Prostate gland (tissue), 2 donors: ENCODE results near the gene PSAPL1. TPM values are rescaled to one million over a fixed set of nuclear protein-coding genes. Genes with fewer than 3 reads are reported as not detected.

ENCODE experiments used
- DNase-seq: peaks from one replicate; pipeline ENCODE4 v3.0.0-alpha.2; 2019; ENCODE audit warnings: low spot score
- H3K27ac ChIP-seq, 2 donors: fragments of 200-600 bp; sonication (generic); 2 replicates each; pipeline ENCODE4 v1.5.1; 2017 to 2019
- H3K27me3 ChIP-seq: fragments of 200-600 bp; sonication (generic); replicated peaks from 2 replicates; pipeline ENCODE4 v1.5.1; 2019; ENCODE audit not compliant: insufficient read depth
- H3K36me3 ChIP-seq, 2 donors: fragments of 200-600 bp; sonication (generic); 1 replicate in 1 of 2; 2 replicates in 1 of 2; pipeline versions ENCODE4 v1.5.1 to v1.8.1; 2017 to 2019
- H3K4me1 ChIP-seq: fragments of 200-600 bp; sonication (generic); replicated peaks from 2 replicates; pipeline ENCODE4 v1.5.1; 2019
- H3K4me3 ChIP-seq, 2 donors: fragments of 200-600 bp; sonication (generic); 2 replicates each; pipeline ENCODE4 v1.5.1; 2017 to 2019
- H3K9me3 ChIP-seq: fragments of 200-600 bp; sonication (generic); 2 replicates; pipeline ENCODE4 v1.5.1; 2017
- CTCF ChIP-seq, 4 experiments: fragments of 200-600 bp in 2 of 4; fragments of 450-650 bp in 2 of 4; sonication (generic) in 2 of 4; IDR thresholded peaks; 1 replicate in 3 of 4; 2 replicates in 1 of 4; pipeline ENCODE4 v1.5.1; 2016 to 2019; ENCODE audit warnings: antibody characterized with exemption in 4 of 4, mild to moderate bottlenecking in 2 of 4, moderate library complexity in 2 of 4
- POLR2A ChIP-seq: fragments of 450-650 bp; IDR thresholded peaks from one replicate; pipeline ENCODE4 v1.6.1; 2016; ENCODE audit warnings: antibody characterized with exemption, mild to moderate bottlenecking
- POLR2AphosphoS5 ChIP-seq: sonication (generic); formaldehyde crosslinking; IDR thresholded peaks from one replicate; pipeline ENCODE4 v1.6.1; 2017; ENCODE audit warnings: antibody characterized with exemption
- WGBS: methylation state at CpG from one replicate; pipeline ENCODE4 v1.1.5; 2018; 5-methylcytosine and 5-hydroxymethylcytosine counted together
- intact Hi-C: fragments of 100-400 bp; cut with DNase I; formaldehyde crosslinking; loops from one replicate; pipeline ENCODE4 v1.14.2; 2022
- total RNA-seq, 2 donors: library from RNA; depleted of rRNA; stranded (reverse); fragments of >200 nt; gene quantifications; one replicate each; pipeline ENCODE4 v1.1.0, GENCODE V29; 2016

Gene PSAPL1
- total RNA-seq, 2 donors from 2014 or later: 0.05 to 12.9 TPM

- no peak overlapping the region for H3K27ac ChIP-seq
- no peaks in the 10 kb centered on the region for H3K9me3 ChIP-seq
- no peaks in the 10 kb centered on the region for H3K4me1 ChIP-seq
- intact Hi-C loops: loop anchor here (10.0 kb wide), 1 partner anchor 1131 kb away; no protein-coding TSS in a partner anchor
- no peak overlapping the region for H3K4me3 ChIP-seq
- DNase-seq: no peak
- no peak for TF ChIP-seq CTCF (IDR thresholded peaks at IDR 0.05)
- no peak for TF ChIP-seq POLR2A
- TF ChIP-seq POLR2AphosphoS5: no peak
- WGBS: 78% methylated on average over 28 of the region's 28 CpGs
- H3K27me3 ChIP-seq: no peaks in the 10 kb centered on the region
- H3K36me3 ChIP-seq: no peaks in the 10 kb centered on the region
Measured at GRCh38 chr4:7384003-7384928, 50.5 kb downstream of the PSAPL1 start.

- Histone ChIP-seq H3K36me3 (no peaks in the 10 kb centered on the region), H3K9me3 (no peaks in the 10 kb centered on the region), H3K4me1 (no peaks in the 10 kb centered on the region), H3K4me3 (no peak overlapping the region), H3K27ac (no peak overlapping the region), H3K27me3 (no peaks in the 10 kb centered on the region)
- intact Hi-C loops: loop anchor here (10.0 kb wide), 1 partner anchor 1132 kb away; no protein-coding TSS in a partner anchor
- 52% methylated on average over 8 of the region's 8 CpGs for WGBS
- no peak for DNase-seq
- no peak for TF ChIP-seq POLR2A
- no peak for TF ChIP-seq CTCF (IDR thresholded peaks at IDR 0.05)
- TF ChIP-seq POLR2AphosphoS5: no peak
Measured at GRCh38 chr4:7383266-7383665, 51.5 kb downstream of the PSAPL1 start.

GRCh38 chr4:7382634-7383014 is 52.1 kb downstream of the PSAPL1 start:
- H3K9me3 ChIP-seq: no peaks in the 10 kb centered on the region
- WGBS: 59% methylated on average over 8 of the region's 8 CpGs
- no peaks in the 10 kb centered on the region for H3K27me3 ChIP-seq
- H3K36me3 ChIP-seq: no peaks in the 10 kb centered on the region
- no peak overlapping the region for H3K27ac ChIP-seq
- TF ChIP-seq CTCF (IDR thresholded peaks at IDR 0.05) (no peak), POLR2AphosphoS5 (no peak), POLR2A (no peak)
- no peak overlapping the region for H3K4me3 ChIP-seq
- DNase-seq: no peak
- intact Hi-C loops: loop anchor here (10.0 kb wide), 1 partner anchor 1132 kb away; no protein-coding TSS in a partner anchor
- H3K4me1 ChIP-seq: no peaks in the 10 kb centered on the region

DNA sequence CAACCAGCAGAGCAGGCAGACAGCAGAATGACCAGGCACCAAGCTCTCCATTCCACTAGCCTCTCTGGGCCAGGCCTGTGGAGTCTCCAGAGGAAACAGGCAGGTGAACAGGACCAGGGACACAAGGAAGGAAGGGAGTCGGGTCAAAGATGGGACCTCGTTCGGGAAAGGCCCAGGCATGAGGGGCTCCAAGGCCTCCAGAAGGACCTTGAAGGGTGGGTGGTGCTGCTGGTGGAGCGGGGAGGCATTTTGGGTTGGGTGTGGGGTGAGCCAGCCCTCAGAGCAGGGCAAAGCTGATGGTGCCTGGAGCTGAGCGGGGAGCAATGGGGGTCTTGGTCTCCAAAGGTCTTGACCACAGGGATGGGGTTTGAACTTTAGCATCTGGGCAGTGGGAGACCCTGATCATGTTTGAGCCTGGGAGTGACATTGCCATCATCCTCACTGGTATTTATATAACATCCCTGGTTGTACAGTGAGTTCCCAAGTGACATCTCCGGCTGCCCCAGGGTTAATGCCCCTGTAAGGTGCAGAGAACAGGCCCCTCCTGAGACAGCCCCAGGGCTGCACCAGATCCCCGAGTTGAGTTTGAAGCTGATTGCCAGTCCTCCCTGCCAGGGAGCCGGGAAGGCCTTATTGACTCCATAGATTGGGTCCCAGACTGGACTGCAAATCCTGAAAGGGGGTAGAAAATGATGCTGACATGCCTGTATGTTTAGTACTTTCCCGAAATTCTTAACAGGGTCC is 52.7 kb downstream of the PSAPL1 start:
- DNase-seq: no peak
- H3K27me3 ChIP-seq: no peaks in the 10 kb centered on the region
- no peaks in the 10 kb centered on the region for H3K4me1 ChIP-seq
- H3K36me3 ChIP-seq: no peaks in the 10 kb centered on the region
- H3K27ac ChIP-seq: no peak overlapping the region
- no peaks in the 10 kb centered on the region for H3K9me3 ChIP-seq
- TF ChIP-seq POLR2A (no peak), POLR2AphosphoS5 (no peak), CTCF (IDR thresholded peaks at IDR 0.05) (no peak)
- intact Hi-C loops: loop anchor here (10.0 kb wide), 1 partner anchor 1133 kb away; no protein-coding TSS in a partner anchor
- no peak overlapping the region for H3K4me3 ChIP-seq
- WGBS: 93% methylated on average over 9 of the region's 9 CpGs
